ENCODE measurements around the gene ITPKB. TPM values are rescaled to one million over a fixed set of nuclear protein-coding genes. Genes with fewer than 3 reads are reported as not detected.
"Not testable (repeated sequence)": the region's sequence is repeated elsewhere in the genome, so short reads cannot be mapped to it uniquely, and the experiment has no call there.

The ITPKB gene
- total RNA-seq, 1 donor from 2014 or later: 24.8 TPM

- DNase-seq (ENCODE audit: missing footprints): no peak
- peak; percentile 89 for ATAC-seq
- intact Hi-C loops (cut with DNase I): loop anchor here (2.0 to 10.0 kb wide), 2 partner anchors 59 to 185 kb away; no protein-coding TSS in a partner anchor
Measured at GRCh38 chr1:226609836-226610455, 129.1 kb downstream of the ITPKB start.

GRCh38 chr1:226608699-226609505 lies 130.2 kb downstream of the ITPKB start:
- intact Hi-C loops (cut with DNase I): loop anchor here (2.0 to 10.0 kb wide), 2 partner anchors 58 to 184 kb away; no protein-coding TSS in a partner anchor
- ATAC-seq: peak; percentile 43

GRCh38 chr1:226607821-226608220 lies 131.3 kb downstream of the ITPKB start:
- DNase-seq (ENCODE audit: missing footprints) (no peak), ATAC-seq (no peak)
- intact Hi-C loops (cut with DNase I): loop anchor here (2.0 to 10.0 kb wide), 2 partner anchors 57 to 183 kb away; no protein-coding TSS in a partner anchor

More at GRCh38 chr1:226608699-226609505, 130.2 kb downstream of the ITPKB start:
- peak; percentile 84 for DNase-seq (ENCODE audit: missing footprints)

GRCh38 chr1:226607268-226607660 lies 131.8 kb downstream of the ITPKB start:
- no peak for DNase-seq (ENCODE audit: missing footprints)
- no peak for ATAC-seq
- intact Hi-C loops (cut with DNase I): loop anchor here (10.0 kb wide), 1 partner anchor 182 kb away; no protein-coding TSS in a partner anchor

- DNase-seq (ENCODE audit: missing footprints) (no peak), ATAC-seq (no peak)
- intact Hi-C loops (cut with DNase I): loop anchor here (10.0 kb wide), 1 partner anchor 182 kb away; no protein-coding TSS in a partner anchor
Measured at GRCh38 chr1:226606311-226607267, 132.5 kb downstream of the ITPKB start.

- no peak for ATAC-seq
- DNase-seq (ENCODE audit: missing footprints): no peak
- intact Hi-C loops (cut with DNase I): loop anchor here (10.0 kb wide), 1 partner anchor 181 kb away; no protein-coding TSS in a partner anchor
Measured at GRCh38 chr1:226605318-226605950, 133.6 kb downstream of the ITPKB start.

GRCh38 chr1:226604560-226605317 lies 134.3 kb downstream of the ITPKB start:
- DNase-seq (ENCODE audit: missing footprints): no peak
- intact Hi-C loops (cut with DNase I): loop anchor here (10.0 kb wide), 1 partner anchor 180 kb away; no protein-coding TSS in a partner anchor

GRCh38 chr1:226603858-226604559 lies 135.1 kb downstream of the ITPKB start:
- ATAC-seq (no peak), DNase-seq (ENCODE audit: missing footprints) (no peak)
- intact Hi-C loops (cut with DNase I): loop anchor here (2.0 to 10.0 kb wide), 2 partner anchors 57 to 179 kb away; no protein-coding TSS in a partner anchor

More at GRCh38 chr1:226604560-226605317, 134.3 kb downstream of the ITPKB start:
- no peak for ATAC-seq

- intact Hi-C loops (cut with DNase I): loop anchor here (2.0 to 10.0 kb wide), 2 partner anchors 56 to 178 kb away; no protein-coding TSS in a partner anchor
- DNase-seq (ENCODE audit: missing footprints) (no peak), ATAC-seq (peak; percentile 70)
Measured at GRCh38 chr1:226603022-226603857, 135.8 kb downstream of the ITPKB start.

GRCh38 chr1:226602186-226603021 lies 136.7 kb downstream of the ITPKB start:
- DNase-seq (ENCODE audit: missing footprints) (peak; percentile 80), ATAC-seq (peak; percentile 87)
- intact Hi-C loops (cut with DNase I): loop anchor here (2.0 to 10.0 kb wide), 2 partner anchors 56 to 178 kb away; no protein-coding TSS in a partner anchor

GRCh38 chr1:226601456-226601855 lies 137.6 kb downstream of the ITPKB start:
- DNase-seq (ENCODE audit: missing footprints): no peak
- intact Hi-C loops (cut with DNase I): loop anchor here (10.0 kb wide), 1 partner anchor 177 kb away; no protein-coding TSS in a partner anchor

GRCh38 chr1:226600254-226600653 lies 138.8 kb downstream of the ITPKB start:
- intact Hi-C loops (cut with DNase I): loop anchor here (10.0 kb wide), 1 partner anchor 175 kb away; no protein-coding TSS in a partner anchor
- DNase-seq (ENCODE audit: missing footprints) (no peak), ATAC-seq (no peak)

More at GRCh38 chr1:226601456-226601855, 137.6 kb downstream of the ITPKB start:
- ATAC-seq: no peak

- intact Hi-C loops (cut with DNase I): loop anchor here (10.0 kb wide), 1 partner anchor 175 kb away; no protein-coding TSS in a partner anchor
- no peak for ATAC-seq
- DNase-seq (ENCODE audit: missing footprints): no peak
Measured at GRCh38 chr1:226599636-226600238, 139.3 kb downstream of the ITPKB start.

GRCh38 chr1:226598955-226599354 lies 140.1 kb downstream of the ITPKB start:
- intact Hi-C loops (cut with DNase I); ATAC-seq; DNase-seq (ENCODE audit: missing footprints): not testable (repeated sequence)
